GM12801 (cell line): Measurements from ENCODE around the gene ASH1L.

ENCODE experiments used
- CTCF ChIP-seq: IDR thresholded peaks from one replicate; pipeline ENCODE4 v1.5.1; 2011; ENCODE audit warnings: control low read depth; ENCODE audit not compliant: insufficient read length; ENCODE audit errors: extremely low read depth

The ASH1L gene

GRCh38 chr1:155295183-155295941 is 267.2 kb downstream of the ASH1L start:
- TF ChIP-seq CTCF: no peak

DNA sequence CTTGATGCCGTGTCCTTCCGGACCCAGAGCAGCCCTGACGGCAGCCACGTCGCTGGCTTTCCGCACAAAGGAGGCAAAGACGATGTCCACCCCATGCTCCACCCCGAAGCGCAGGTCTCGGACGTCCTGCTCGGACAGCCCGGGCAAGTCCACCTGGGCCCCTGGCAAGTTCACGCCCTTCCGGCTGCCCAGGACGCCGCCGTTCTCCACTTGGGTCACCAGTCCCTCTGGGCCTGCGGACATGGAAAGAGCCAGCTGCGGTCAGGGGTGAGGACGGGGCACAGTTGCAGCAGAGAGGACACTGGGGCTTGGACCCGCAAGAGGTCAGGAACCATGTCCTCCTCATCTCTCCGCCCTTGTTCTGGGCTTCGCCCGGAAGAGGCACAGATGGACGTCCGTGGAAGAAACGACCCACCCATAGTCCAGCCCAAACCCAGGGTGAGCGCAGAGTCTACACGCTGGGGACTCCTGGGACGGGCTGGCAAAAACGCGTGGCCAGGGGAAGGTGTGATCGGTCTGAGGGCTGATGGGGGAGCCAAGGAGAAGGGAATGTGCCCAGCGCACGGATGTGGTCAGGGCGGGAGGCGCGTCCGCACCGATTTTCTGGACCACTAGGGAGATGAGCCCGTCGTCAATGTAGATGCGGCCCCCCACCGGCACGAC is 268.0 kb downstream of the ASH1L start:
- no peak for TF ChIP-seq CTCF

DNA sequence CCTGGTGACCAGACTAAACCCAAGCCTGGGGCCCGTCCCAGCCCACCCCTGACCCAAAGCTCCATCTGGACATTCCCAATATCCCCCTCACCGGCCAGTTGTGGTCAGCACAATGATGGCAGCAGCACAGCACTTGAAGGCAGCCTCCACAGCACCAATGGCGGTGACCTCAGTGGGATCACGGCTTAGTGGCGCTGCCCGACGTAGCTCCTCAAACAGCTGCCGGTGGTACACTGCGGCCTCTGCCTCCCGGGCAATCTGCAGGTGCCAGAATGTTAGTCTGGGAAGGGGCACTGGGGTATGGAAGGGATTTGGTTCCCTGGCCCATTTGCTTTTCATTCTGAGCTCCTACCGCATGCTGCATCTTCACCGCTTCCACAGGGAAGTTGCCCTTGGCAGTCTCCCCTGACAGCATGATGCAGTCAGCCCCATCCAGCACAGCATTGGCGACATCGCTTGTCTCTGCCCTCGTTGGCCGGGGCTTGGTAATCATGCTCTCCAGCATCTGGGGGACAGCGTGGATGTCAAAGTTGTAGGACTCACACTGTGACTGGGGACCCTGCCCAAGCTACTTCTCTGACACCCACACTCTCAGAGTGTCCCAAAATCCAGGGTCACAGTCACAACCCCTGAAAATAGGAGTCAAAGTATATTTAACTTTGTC is 269.4 kb downstream of the ASH1L start:
- no peak for TF ChIP-seq CTCF

DNA sequence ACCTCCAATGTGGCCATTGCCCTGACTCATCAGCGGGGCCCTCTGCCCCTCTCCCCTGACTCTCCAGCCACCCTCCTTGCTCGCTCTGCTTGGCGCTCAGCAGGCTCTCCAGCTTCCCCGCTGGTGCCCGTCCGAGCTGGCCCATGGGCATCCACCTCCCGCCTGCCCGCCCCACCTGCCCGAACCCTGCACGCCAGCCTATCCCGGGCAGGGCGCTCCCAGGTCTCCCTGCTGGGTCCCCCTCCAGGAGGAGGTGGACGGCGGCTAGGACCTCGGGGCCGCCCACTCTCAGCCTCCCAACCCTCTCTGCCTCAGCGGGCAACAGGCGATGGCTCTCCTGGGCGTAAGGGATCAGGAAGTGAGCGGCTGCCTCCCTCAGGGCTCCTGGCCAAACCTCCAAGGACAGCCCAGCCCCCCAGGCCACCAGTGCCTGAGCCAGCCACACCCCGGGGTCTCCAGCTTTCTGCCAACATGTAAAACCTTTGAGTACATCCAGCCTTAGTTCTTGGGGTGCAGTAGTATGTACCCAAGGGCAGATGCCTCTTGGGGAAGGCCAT is 274.5 kb downstream of the ASH1L start:
- no peak for TF ChIP-seq CTCF

- no peak for TF ChIP-seq CTCF
These were observed 276.1 kb downstream of the ASH1L start for GRCh38 chr1:155286544-155286943.

DNA sequence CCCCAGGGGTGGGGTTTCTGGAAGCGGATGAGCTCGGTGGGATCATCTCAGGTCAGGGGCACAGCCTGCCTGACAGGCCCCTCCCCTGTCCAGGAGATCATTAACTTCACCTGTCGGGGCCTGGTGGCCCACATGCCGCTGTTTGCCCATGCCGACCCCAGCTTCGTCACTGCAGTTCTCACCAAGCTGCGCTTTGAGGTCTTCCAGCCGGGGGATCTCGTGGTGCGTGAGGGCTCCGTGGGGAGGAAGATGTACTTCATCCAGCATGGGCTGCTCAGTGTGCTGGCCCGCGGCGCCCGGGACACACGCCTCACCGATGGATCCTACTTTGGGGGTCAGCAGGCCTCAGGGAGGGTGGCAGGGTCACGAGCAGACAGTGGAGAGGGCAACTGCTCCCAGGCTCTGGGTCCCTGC is 277.0 kb downstream of the ASH1L start:
- TF ChIP-seq CTCF: no peak
